Measurements from ENCODE around the gene ALPG.

DNA sequence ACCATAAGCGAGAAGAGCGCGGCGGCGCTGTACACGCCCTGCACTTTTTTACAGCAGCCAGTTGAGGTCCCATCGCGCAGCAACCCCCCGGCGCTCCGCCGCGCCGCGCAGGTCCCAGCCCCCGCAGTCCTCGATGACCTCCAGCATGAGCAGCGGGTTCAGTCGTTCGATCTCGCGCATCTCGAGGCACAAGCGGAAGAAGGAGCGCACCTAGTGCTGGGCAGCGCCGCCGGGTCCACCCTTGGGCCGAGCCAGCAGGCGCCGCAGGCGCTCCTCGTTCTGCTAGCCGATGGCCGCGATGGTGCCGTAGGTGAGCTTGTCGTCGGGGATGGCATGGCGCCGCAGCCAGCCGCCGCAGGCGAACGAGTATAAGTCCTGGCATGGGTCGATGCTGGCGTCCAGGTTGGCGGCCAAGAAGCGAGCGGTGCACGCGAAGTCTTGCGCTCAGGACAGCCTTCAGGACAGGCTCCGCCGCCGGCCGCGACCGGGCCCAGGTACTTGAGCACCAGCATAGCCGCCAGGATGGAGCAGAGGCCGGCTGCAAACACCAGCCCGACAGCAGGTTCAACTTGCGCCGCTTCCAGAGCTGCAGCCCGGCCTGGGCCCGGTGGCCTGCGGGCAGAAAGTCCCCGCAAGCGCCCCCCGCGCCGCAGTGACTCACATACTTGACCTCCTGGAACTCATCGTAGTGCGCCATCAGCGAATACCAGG, 19.7 kb upstream of the ALPG start:
- TF ChIP-seq ZNF138 (CRISPR knock-in tag; conservative IDR thresholded peaks at IDR 0.05) (0 out of 2 replicates have a peak, but pooled peaks have one; percentile 23), ETV6 (CRISPR knock-in tag; IDR thresholded peaks at IDR 0.05) (no peak), ELF4 (CRISPR knock-in tag; IDR thresholded peaks at IDR 0.05; ENCODE audit: low read depth) (no peak), TEAD1 (CRISPR knock-in tag; IDR thresholded peaks at IDR 0.05) (peak; percentile 35), ESRRA (CRISPR knock-in tag; IDR thresholded peaks at IDR 0.05; ENCODE audit: borderline replicate concordance) (no peak), SP1 (CRISPR knock-in tag; conservative IDR thresholded peaks at IDR 0.05) (no peak; the same call in 1 of the 2 replicates), TEAD4 (CRISPR knock-in tag; IDR thresholded peaks at IDR 0.05) (no peak), KAT7 (CRISPR knock-in tag; IDR thresholded peaks at IDR 0.05; ENCODE audit: borderline replicate concordance) (no peak), CTCF (IDR thresholded peaks at IDR 0.05) (no peak), NFE2L1 (CRISPR knock-in tag; IDR thresholded peaks at IDR 0.05) (no peak), IRF2 (CRISPR knock-in tag; IDR thresholded peaks at IDR 0.05; ENCODE audit: borderline replicate concordance, low read depth) (no peak), ATF2 (CRISPR knock-in tag; IDR thresholded peaks at IDR 0.05; ENCODE audit: borderline replicate concordance, low read depth) (no peak)
- TF ChIP-seq, protein P1, sequence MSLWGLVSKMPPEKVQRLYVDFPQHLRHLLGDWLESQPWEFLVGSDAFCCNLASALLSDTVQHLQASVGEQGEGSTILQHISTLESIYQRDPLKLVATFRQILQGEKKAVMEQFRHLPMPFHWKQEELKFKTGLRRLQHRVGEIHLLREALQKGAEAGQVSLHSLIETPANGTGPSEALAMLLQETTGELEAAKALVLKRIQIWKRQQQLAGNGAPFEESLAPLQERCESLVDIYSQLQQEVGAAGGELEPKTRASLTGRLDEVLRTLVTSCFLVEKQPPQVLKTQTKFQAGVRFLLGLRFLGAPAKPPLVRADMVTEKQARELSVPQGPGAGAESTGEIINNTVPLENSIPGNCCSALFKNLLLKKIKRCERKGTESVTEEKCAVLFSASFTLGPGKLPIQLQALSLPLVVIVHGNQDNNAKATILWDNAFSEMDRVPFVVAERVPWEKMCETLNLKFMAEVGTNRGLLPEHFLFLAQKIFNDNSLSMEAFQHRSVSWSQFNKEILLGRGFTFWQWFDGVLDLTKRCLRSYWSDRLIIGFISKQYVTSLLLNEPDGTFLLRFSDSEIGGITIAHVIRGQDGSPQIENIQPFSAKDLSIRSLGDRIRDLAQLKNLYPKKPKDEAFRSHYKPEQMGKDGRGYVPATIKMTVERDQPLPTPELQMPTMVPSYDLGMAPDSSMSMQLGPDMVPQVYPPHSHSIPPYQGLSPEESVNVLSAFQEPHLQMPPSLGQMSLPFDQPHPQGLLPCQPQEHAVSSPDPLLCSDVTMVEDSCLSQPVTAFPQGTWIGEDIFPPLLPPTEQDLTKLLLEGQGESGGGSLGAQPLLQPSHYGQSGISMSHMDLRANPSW (CRISPR knock-in tag; conservative IDR thresholded peaks at IDR 0.05; ENCODE audit: low read depth), result 0 out of 2 replicates have a peak, but pooled peaks have one; percentile 40

All from WTC11 (cell line).